NCI-H1417 (cell line): ENCODE results near the gene ELOA.
"Not testable (repeated sequence)": the region's sequence is repeated elsewhere in the genome, so short reads cannot be mapped to it uniquely, and the experiment has no call there.

Source experiments
- DNase-seq, 3 experiments: peaks; one replicate each; lab custom pipeline; 2025; lab: John Stamatoyannopoulos, UW

The ELOA gene

GRCh38 chr1:23800400-23801337 lies 57.4 kb downstream of the ELOA start, which contains the start of gene GALE:
GALE (minus strand) TSS chr1:23800754; CDS start chr1:23799007, 1,747 bp downstream.
- peak; percentile 94 to 96 (median 95) for DNase-seq

GRCh38 chr1:23801338-23801748 lies 58.1 kb downstream of the ELOA start:
- peak in 2 of 3 experiments; percentile 27 to 65 for DNase-seq

- DNase-seq, result peak in 1 of 3 experiments; percentile 56
These were observed 58.6 kb downstream of the ELOA start for GRCh38 chr1:23801876-23802275.

- not testable (repeated sequence) for DNase-seq
These were observed 59.6 kb downstream of the ELOA start for GRCh38 chr1:23802809-23803342.

- no peak for DNase-seq
These were observed 60.4 kb downstream of the ELOA start for GRCh38 chr1:23803674-23804073.

GRCh38 chr1:23804183-23804835 lies 61.0 kb downstream of the ELOA start:
- DNase-seq, result no peak

GRCh38 chr1:23805025-23805424 lies 61.8 kb downstream of the ELOA start:
- no peak for DNase-seq

- no peak for DNase-seq
These were observed 63.0 kb downstream of the ELOA start for GRCh38 chr1:23806280-23806679.

GRCh38 chr1:23807453-23807852 lies 64.2 kb downstream of the ELOA start:
- no peak for DNase-seq

- peak; percentile 36 to 58 (median 52) for DNase-seq
These were observed 66.5 kb downstream of the ELOA start for GRCh38 chr1:23809751-23810171.

- peak in 2 of 3 experiments; percentile 5 to 14 for DNase-seq
These were observed 67.7 kb downstream of the ELOA start for GRCh38 chr1:23810818-23811540.
